IMR-90 (cell line): ENCODE data around the gene BDKRB1. TPM values are rescaled to one million over a fixed set of nuclear protein-coding genes. Genes with fewer than 3 reads are reported as not detected.

Source experiments
- ATAC-seq: fragments of 200-7000 bp; cut with Tn5 transposase; 2 replicates; pipeline ENCODE4 v1.9.1; 2020; ENCODE audit warnings: low read depth, mild to moderate bottlenecking, moderate library complexity
- BruUV-seq: library from RNA; stranded (reverse); fragments of 400-500 nt; replicated peaks from 2 replicates; lab custom pipeline; 2021; lab: Mats Ljungman, UMichigan
- CTCF ChIA-PET: fragments of 300-600 bp; formaldehyde crosslinking; extraction: SDS; loops from one replicate; lab custom pipeline; 2021; ENCODE audit warnings: antibody characterized with exemption; lab: Yijun Ruan, JAX
- POLR2A ChIA-PET: fragments of 300-600 bp; sonication (Branson Sonifier 250); formaldehyde crosslinking; loops from one replicate; lab custom pipeline; 2022; ENCODE audit warnings: antibody characterized with exemption; ENCODE audit not compliant: unreplicated experiment; lab: Charles Lee
- DNase-seq: peaks from one replicate; pipeline ENCODE4 v3.0.0; 2013
- H2AFZ ChIP-seq: replicated peaks from 2 replicates; pipeline ENCODE3; 2013; ENCODE audit warnings: low read length, mild to moderate bottlenecking; ENCODE audit not compliant: poor library complexity
- H2AK5ac ChIP-seq: 2 replicates; pipeline ENCODE4 v1.6.1; 2013; ENCODE audit warnings: low read depth, low read length, inconsistent platforms
- H2AK9ac ChIP-seq: replicated peaks from 2 replicates; pipeline ENCODE3; 2013; ENCODE audit warnings: mild to moderate bottlenecking, low read depth, low read length, moderate library complexity; ENCODE audit not compliant: poor library complexity
- H2BK120ac ChIP-seq: 2 replicates; pipeline ENCODE4 v1.6.1; 2013; ENCODE audit warnings: low read depth, low read length, inconsistent platforms
- H2BK15ac ChIP-seq: 3 replicates; pipeline ENCODE4 v1.6.1; 2013; ENCODE audit warnings: low read depth, low read length, inconsistent platforms
- H2BK20ac ChIP-seq: 2 replicates; pipeline ENCODE4 v1.6.1; 2013; ENCODE audit warnings: low read depth, mild to moderate bottlenecking, inconsistent platforms, low read length, moderate library complexity
- H2BK5ac ChIP-seq: 2 replicates; pipeline ENCODE4 v1.6.1; 2013; ENCODE audit warnings: mild to moderate bottlenecking, low read depth, low read length, inconsistent platforms; ENCODE audit not compliant: poor library complexity, severe bottlenecking
- H3K14ac ChIP-seq: replicated peaks from 2 replicates; pipeline ENCODE4 v1.6.1; 2013; ENCODE audit warnings: low read depth, low read length, inconsistent platforms
- H3K18ac ChIP-seq: 2 replicates; pipeline ENCODE4 v1.6.1; 2013; ENCODE audit warnings: low read depth, low read length, control low read depth
- H3K23ac ChIP-seq: 2 replicates; pipeline ENCODE4 v1.6.1; 2013; ENCODE audit warnings: low read depth, low read length, inconsistent platforms
- H3K27ac ChIP-seq: 2 replicates; pipeline ENCODE4 v1.5.1; 2013; ENCODE audit warnings: mild to moderate bottlenecking, control low read depth, low read length; ENCODE audit not compliant: insufficient read depth
- H3K27me3 ChIP-seq: 2 replicates; pipeline ENCODE4 v1.6.1; 2013; ENCODE audit warnings: low read length; ENCODE audit not compliant: control insufficient read depth, insufficient read depth
- H3K36me3 ChIP-seq: 2 replicates; pipeline ENCODE4 v1.6.1; 2013; ENCODE audit warnings: low read length, mixed read lengths; ENCODE audit not compliant: control insufficient read depth, insufficient read depth
- H3K4ac ChIP-seq: 2 replicates; pipeline ENCODE4 v1.6.1; 2013; ENCODE audit warnings: low read depth, low read length, inconsistent platforms
- H3K4me1 ChIP-seq: 2 replicates; pipeline ENCODE4 v1.6.1; 2013; ENCODE audit warnings: low read length, mixed read lengths; ENCODE audit not compliant: control insufficient read depth, insufficient read depth
- H3K4me2 ChIP-seq: 2 replicates; pipeline ENCODE4 v1.6.1; 2013; ENCODE audit warnings: low read depth, mild to moderate bottlenecking, control low read depth, low read length, moderate library complexity
- H3K4me3 ChIP-seq: 2 replicates; pipeline ENCODE4 v1.5.1; 2013; ENCODE audit warnings: low read depth, mild to moderate bottlenecking, control low read depth, low read length, moderate library complexity; ENCODE audit not compliant: insufficient read depth
- H3K56ac ChIP-seq: 2 replicates; pipeline ENCODE4 v1.6.1; 2013; ENCODE audit warnings: low read length, inconsistent platforms; ENCODE audit not compliant: insufficient read depth; ENCODE audit errors: extremely low read depth
- H3K79me1 ChIP-seq, 2 experiments: 2 replicates each; pipeline ENCODE4 v1.6.1; 2013; ENCODE audit warnings: low read length in 2 of 2, inconsistent platforms in 1 of 2, low read depth in 1 of 2
- H3K9ac ChIP-seq: 2 replicates; pipeline ENCODE4 v1.6.1; 2013; ENCODE audit warnings: low read depth, low read length, control low read depth
- H3K9me1 ChIP-seq: 2 replicates; pipeline ENCODE4 v1.6.1; 2013; ENCODE audit warnings: low read length, inconsistent platforms; ENCODE audit not compliant: insufficient read depth
- H3K9me3 ChIP-seq: 2 replicates; pipeline ENCODE4 v1.6.1; 2013; ENCODE audit warnings: low read length; ENCODE audit not compliant: control insufficient read depth, insufficient read depth
- H4K20me1 ChIP-seq: 2 replicates; pipeline ENCODE4 v1.6.1; 2013; ENCODE audit warnings: low read length, inconsistent platforms; ENCODE audit not compliant: insufficient read depth
- H4K5ac ChIP-seq: 2 replicates; pipeline ENCODE4 v1.6.1; 2013; ENCODE audit warnings: mild to moderate bottlenecking, low read depth, low read length, control low read depth
- H4K8ac ChIP-seq, 2 experiments: 2 replicates each; pipeline ENCODE4 v1.6.1; 2013; ENCODE audit warnings: low read depth in 2 of 2, low read length in 2 of 2, control low read depth in 1 of 2, inconsistent platforms in 1 of 2
- H4K91ac ChIP-seq: 2 replicates; pipeline ENCODE4 v1.6.1; 2013; ENCODE audit warnings: low read depth, low read length, inconsistent platforms; ENCODE audit not compliant: insufficient read depth
- CHD1 ChIP-seq: IDR thresholded peaks from 2 replicates; pipeline ENCODE4 v1.6.1; 2012; ENCODE audit warnings: low read depth, low read length, improper control_type of control experiment
- FOS ChIP-seq: fragments of 150-350 bp; IDR thresholded peaks from 2 replicates; pipeline ENCODE4 v1.6.1; 2016; ENCODE audit warnings: low read depth, low read length
- NFE2L2 ChIP-seq: fragments of 150-350 bp; IDR thresholded peaks from 2 replicates; pipeline ENCODE4 v1.6.1; 2016; ENCODE audit warnings: low read depth, mild to moderate bottlenecking, low read length
- WGBS, 2 experiments: methylation state at CpG; one replicate each; pipeline versions ENCODE4 v1.1.5 to v1.1.7; 2013; ENCODE audit warnings: missing lambda C conversion rate in 2 of 2; ENCODE audit not compliant: insufficient read length in 1 of 2; ENCODE audit errors: extremely low coverage in 2 of 2; 5-methylcytosine and 5-hydroxymethylcytosine counted together
- dilution Hi-C: fragments of 300-500 bp; cut with HindIII; formaldehyde crosslinking; loops from one replicate; pipeline ENCODE4 v1.14.3; 2018; ENCODE audit warnings: low sequenced_read_pairs; ENCODE audit not compliant: unreplicated experiment
- in situ Hi-C: fragments of 300-500 bp; cut with MboI; formaldehyde crosslinking; loops from 3 replicates; pipeline ENCODE4 v1.14.3; 2019; ENCODE audit warnings: low sequenced_read_pairs, inconsistent platforms, mixed read lengths
- intact Hi-C: fragments of 100-400 bp; cut with micrococcal nuclease; formaldehyde crosslinking; loops from 2 replicates; pipeline ENCODE4 v1.10.0; 2022
- polyA plus RNA-seq, 3 experiments: library from polyadenylated mRNA; depleted of rRNA; stranded (reverse); fragments of >200 nt; gene quantifications; 2 replicates each; pipeline ENCODE4 v1.2.3, GENCODE V29; 2012; ENCODE audit warnings: low replicate concordance in 1 of 3
- total RNA-seq: library from RNA; depleted of rRNA; stranded (reverse); fragments of >200 nt; gene quantifications from 2 replicates; pipeline ENCODE4 v1.2.3, GENCODE V29; 2012

The BDKRB1 gene
- total and polyA plus RNA-seq, 2 of the 4 experiments (the other 2 are of a cell fraction) = 56.5 to 130 TPM

DNA sequence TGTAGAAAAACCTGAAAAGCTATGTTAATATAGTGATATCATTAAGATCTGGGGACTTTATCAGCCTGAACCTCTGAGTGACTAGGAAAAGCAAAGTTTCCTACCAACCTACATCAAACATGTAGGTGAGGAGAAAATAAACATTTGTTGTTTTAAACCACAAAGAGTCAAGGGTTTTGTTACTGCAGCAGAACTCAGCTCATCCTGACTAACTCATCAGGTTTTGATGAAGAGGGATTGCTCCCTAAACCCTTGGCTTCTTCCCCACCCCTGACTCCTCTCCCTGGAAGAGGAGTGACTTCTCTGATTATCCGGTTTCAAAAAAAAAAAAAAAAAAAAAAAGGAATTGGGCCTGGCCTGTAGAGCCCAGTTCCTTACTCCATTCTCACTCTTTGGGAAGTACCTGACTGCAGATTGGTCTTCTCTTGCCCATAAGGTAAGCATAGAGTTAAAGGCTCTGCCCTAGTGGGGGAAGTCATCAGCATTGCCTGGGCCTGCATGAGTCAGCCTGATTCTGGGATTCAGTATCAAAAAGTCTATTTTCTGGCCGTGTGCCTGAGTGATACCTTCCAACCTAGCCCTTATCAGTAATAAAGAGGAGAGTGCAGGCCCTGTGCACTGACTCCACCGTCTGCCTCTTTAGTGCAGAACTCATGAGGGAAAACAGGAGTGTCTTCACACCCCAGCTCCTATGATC, 16.9 kb downstream of the BDKRB1 start:
- intact Hi-C loops (no loop called here), in situ Hi-C loops (loop anchor here (5.0 to 25.0 kb wide), 2 partner anchors 171 to 736 kb away; partner anchors contain the start of gene GLRX5), dilution Hi-C loops (no loop called here)
- Histone ChIP-seq H3K14ac (peak overlapping the region; percentile 72), H3K9me3 (peaks cover 6% of the 10 kb centered on the region), H3K36me3 (peaks cover 2% of the 10 kb centered on the region), H3K9me1 (peaks cover 15% of the 10 kb centered on the region), H4K91ac (peak overlapping the region; percentile 93), H2AK5ac (peak overlapping the region; percentile 41), H2AFZ (peak overlapping the region; percentile 19), H2BK5ac (peak overlapping the region; percentile 90), H4K5ac (peak overlapping the region; percentile 66), H3K18ac (peak overlapping the region; percentile 85), H3K23ac (peak overlapping the region; percentile 17; the same call in 1 of the 2 replicates), H3K4me3 (no peak overlapping the region), H2BK20ac (peak overlapping the region; percentile 94; the same call in 1 of the 2 replicates), H2AK9ac (no peak overlapping the region), H3K27ac (peak overlapping the region; percentile 34; the same call in 1 of the 2 replicates), H2BK120ac (peak overlapping the region; percentile 96), H3K4me1 (peaks cover 24% of the 10 kb centered on the region), H3K56ac (no peak overlapping the region), H3K4ac (peak overlapping the region; percentile 88), H3K4me2 (no peak overlapping the region), H4K20me1 (no peaks in the 10 kb centered on the region), H3K79me1 (peaks cover 0 to 16% of the 10 kb centered on the region in 2 experiments; a peak in 2 of 4 replicates), H2BK15ac (peak overlapping the region; percentile 56), H3K9ac (no peak overlapping the region), H4K8ac (peak overlapping the region; percentile 79 to 92), H3K27me3 (no peaks in the 10 kb centered on the region)
- CTCF ChIA-PET = interaction anchor here (1.2 to 1.3 kb wide), 2 partner anchors 153 to 172 kb away, joined by 4 read pairs; no protein-coding TSS in a partner anchor
- no peak for ATAC-seq
- POLR2A ChIA-PET = interaction anchor here (0.9 kb wide), 1 partner anchor 17 kb away, joined by 3 read pairs; the partner anchor contains the start of gene BDKRB1
- DNase-seq = peak; percentile 76
- TF ChIP-seq NFE2L2 (peak; percentile 65; the same call in 1 of the 2 replicates), CHD1 (no peak), FOS (peak; percentile 65)
- WGBS, 2 experiments = no CpG with 5 or more reads among the region's 3 CpGs
- BruUV-seq = no TSS peak
